HEK293 (cell line): ENCODE measurements around the gene EN2.

Experiments
- CTCF ChIA-PET: fragments of 350-600 bp; formaldehyde crosslinking; extraction: SDS; loops from one replicate; lab custom pipeline; 2021; ENCODE audit warnings: antibody characterized with exemption; lab: Yijun Ruan, JAX
- POLR2A ChIA-PET: fragments of 300-600 bp; formaldehyde crosslinking; extraction: SDS; loops from one replicate; lab custom pipeline; 2020; ENCODE audit warnings: antibody characterized with exemption, inconsistent platforms; lab: Yijun Ruan, JAX
- H3K27ac ChIP-seq: fragments of 200-500 bp; sonication (Bioruptor generic); 2 replicates; pipeline ENCODE4 v1.5.1; 2014; ENCODE audit warnings: low read depth, low read length, control low read depth, inconsistent platforms; ENCODE audit errors: extremely low read depth
- H3K36me3 ChIP-seq, 2 experiments: fragments of 200-500 bp in 1 of 2; sonication (Bioruptor generic) in 1 of 2; 1 replicate in 1 of 2; 2 replicates in 1 of 2; pipeline ENCODE4 v1.5.1; 2014 to 2017; ENCODE audit warnings: inconsistent platforms in 2 of 2, low read length in 2 of 2; ENCODE audit not compliant: control insufficient read depth in 2 of 2, insufficient read depth in 1 of 2
- H3K4me1 ChIP-seq: fragments of 200-500 bp; sonication (Bioruptor generic); 2 replicates; pipeline ENCODE4 v1.5.1; 2014; ENCODE audit warnings: mild to moderate bottlenecking, low read length, inconsistent platforms; ENCODE audit not compliant: control insufficient read depth, insufficient read depth
- H3K4me3 ChIP-seq: 2 replicates; pipeline ENCODE4 v1.5.1; 2011; ENCODE audit warnings: low read depth, mild to moderate bottlenecking, control low read depth, low read length, moderate library complexity
- H3K9me3 ChIP-seq: fragments of 200-500 bp; sonication (Bioruptor generic); 2 replicates; pipeline ENCODE4 v1.5.1; 2014; ENCODE audit warnings: low read depth, low read length, inconsistent platforms; ENCODE audit not compliant: control insufficient read depth, insufficient read depth
- AEBP2 ChIP-seq: fragments of 450-650 bp; formaldehyde crosslinking; IDR thresholded peaks from 2 replicates; pipeline ENCODE4 v1.5.1; 2016; ENCODE audit warnings: missing biosample characterization, missing genetic modification characterization, borderline replicate concordance
- CTCF ChIP-seq: fragments of 450-650 bp; formaldehyde crosslinking; IDR thresholded peaks from 2 replicates; pipeline ENCODE4 v1.5.1; 2016; ENCODE audit warnings: missing biosample characterization, missing genetic modification characterization
- INSM2 ChIP-seq: fragments of 450-650 bp; formaldehyde crosslinking; IDR thresholded peaks from 2 replicates; pipeline ENCODE4 v1.5.1; 2016; ENCODE audit warnings: missing biosample characterization, missing genetic modification characterization
- KLF9 ChIP-seq: fragments of 450-650 bp; formaldehyde crosslinking; IDR thresholded peaks from 2 replicates; pipeline ENCODE4 v1.5.1; 2016; ENCODE audit warnings: missing biosample characterization, missing genetic modification characterization, low read depth
- MZF1 ChIP-seq: fragments of 450-650 bp; formaldehyde crosslinking; IDR thresholded peaks from 2 replicates; pipeline ENCODE4 v1.5.1; 2017; ENCODE audit warnings: missing biosample characterization, missing genetic modification characterization, borderline replicate concordance
- PRDM1 ChIP-seq: fragments of 450-650 bp; formaldehyde crosslinking; IDR thresholded peaks from 2 replicates; pipeline ENCODE4; 2016; ENCODE audit warnings: missing biosample characterization, missing genetic modification characterization
- RBAK ChIP-seq: fragments of 450-650 bp; formaldehyde crosslinking; IDR thresholded peaks from 2 replicates; pipeline ENCODE4 v1.5.1; 2016; ENCODE audit warnings: missing biosample characterization, missing genetic modification characterization
- SCRT1 ChIP-seq: fragments of 450-650 bp; formaldehyde crosslinking; IDR thresholded peaks from 2 replicates; pipeline ENCODE4 v1.5.1; 2016; ENCODE audit warnings: missing biosample characterization, missing genetic modification characterization, borderline replicate concordance
- SP2 ChIP-seq: fragments of 450-650 bp; formaldehyde crosslinking; IDR thresholded peaks from 2 replicates; pipeline ENCODE4 v1.5.1; 2016; ENCODE audit warnings: missing biosample characterization, missing genetic modification characterization
- SP3 ChIP-seq: fragments of 450-650 bp; formaldehyde crosslinking; IDR thresholded peaks from 2 replicates; pipeline ENCODE4 v1.5.1; 2016; ENCODE audit warnings: missing biosample characterization, missing genetic modification characterization
- SP7 ChIP-seq: fragments of 450-650 bp; formaldehyde crosslinking; IDR thresholded peaks from 2 replicates; pipeline ENCODE4 v1.5.1; 2016; ENCODE audit warnings: missing biosample characterization, missing genetic modification characterization
- YY1 ChIP-seq: fragments of 450-650 bp; formaldehyde crosslinking; IDR thresholded peaks from 2 replicates; pipeline ENCODE4 v1.5.1; 2018; ENCODE audit warnings: missing biosample characterization, missing genetic modification characterization
- ZBTB17 ChIP-seq: fragments of 450-650 bp; formaldehyde crosslinking; IDR thresholded peaks from 2 replicates; pipeline ENCODE4 v1.5.1; 2016; ENCODE audit warnings: missing biosample characterization, missing genetic modification characterization
- ZEB2 ChIP-seq: fragments of 450-650 bp; formaldehyde crosslinking; IDR thresholded peaks from 2 replicates; pipeline ENCODE4 v1.5.1; 2016; ENCODE audit warnings: missing biosample characterization, missing genetic modification characterization
- ZNF10 ChIP-seq: fragments of 450-650 bp; formaldehyde crosslinking; IDR thresholded peaks from 2 replicates; pipeline ENCODE4 v1.5.1; 2017; ENCODE audit warnings: missing biosample characterization, missing genetic modification characterization
- ZNF335 ChIP-seq: fragments of 450-650 bp; formaldehyde crosslinking; conservative IDR thresholded peaks from 2 replicates; pipeline ENCODE4 v1.5.1; 2016; ENCODE audit warnings: missing biosample characterization, missing genetic modification characterization
- ZNF394 ChIP-seq: fragments of 450-650 bp; formaldehyde crosslinking; IDR thresholded peaks from 2 replicates; pipeline ENCODE4 v1.5.1; 2016; ENCODE audit warnings: missing biosample characterization, missing genetic modification characterization, mild to moderate bottlenecking, moderate library complexity, borderline replicate concordance
- ZNF501 ChIP-seq: fragments of 450-650 bp; formaldehyde crosslinking; IDR thresholded peaks from 2 replicates; pipeline ENCODE4 v1.5.1; 2016; ENCODE audit warnings: missing biosample characterization, missing genetic modification characterization
- ZNF660 ChIP-seq: fragments of 450-650 bp; IDR thresholded peaks from 2 replicates; pipeline ENCODE4 v1.5.1; 2018; ENCODE audit warnings: missing biosample characterization, mild to moderate bottlenecking, missing genetic modification characterization
- ZNF677 ChIP-seq: fragments of 450-650 bp; IDR thresholded peaks from 2 replicates; pipeline ENCODE4 v1.5.0; 2018; ENCODE audit warnings: missing biosample characterization, mild to moderate bottlenecking, missing genetic modification characterization, moderate library complexity
- ZNF747 ChIP-seq: fragments of 450-650 bp; formaldehyde crosslinking; IDR thresholded peaks from 2 replicates; pipeline ENCODE4 v1.5.1; 2016; ENCODE audit warnings: missing biosample characterization, missing genetic modification characterization
- ZNF76 ChIP-seq: fragments of 450-650 bp; formaldehyde crosslinking; IDR thresholded peaks from 2 replicates; pipeline ENCODE4; 2016; ENCODE audit warnings: low read depth, missing biosample characterization, missing genetic modification characterization, borderline replicate concordance
- ZSCAN23 ChIP-seq: fragments of 450-650 bp; formaldehyde crosslinking; IDR thresholded peaks from 2 replicates; pipeline ENCODE4 v1.5.1; 2016; ENCODE audit warnings: missing biosample characterization, missing genetic modification characterization
- ZXDB ChIP-seq: fragments of 450-650 bp; formaldehyde crosslinking; IDR thresholded peaks from 2 replicates; pipeline ENCODE4 v1.5.1; 2016; ENCODE audit warnings: missing biosample characterization, missing genetic modification characterization
- TF ChIP-seq, protein P1 (sequence below): fragments of 450-650 bp; formaldehyde crosslinking; IDR thresholded peaks from 2 replicates; pipeline ENCODE4 v1.5.1; 2016; ENCODE audit warnings: missing biosample characterization, missing genetic modification characterization
- TF ChIP-seq, protein P2 (sequence below): fragments of 450-650 bp; formaldehyde crosslinking; IDR thresholded peaks from 2 replicates; pipeline ENCODE4 v1.5.1; 2017; ENCODE audit warnings: missing biosample characterization, missing genetic modification characterization
- TF ChIP-seq, protein P3 (sequence below): fragments of 450-650 bp; IDR thresholded peaks from 2 replicates; pipeline ENCODE4 v1.5.1; 2018; ENCODE audit warnings: missing biosample characterization, mild to moderate bottlenecking, missing genetic modification characterization

EN2 gene

DNA sequence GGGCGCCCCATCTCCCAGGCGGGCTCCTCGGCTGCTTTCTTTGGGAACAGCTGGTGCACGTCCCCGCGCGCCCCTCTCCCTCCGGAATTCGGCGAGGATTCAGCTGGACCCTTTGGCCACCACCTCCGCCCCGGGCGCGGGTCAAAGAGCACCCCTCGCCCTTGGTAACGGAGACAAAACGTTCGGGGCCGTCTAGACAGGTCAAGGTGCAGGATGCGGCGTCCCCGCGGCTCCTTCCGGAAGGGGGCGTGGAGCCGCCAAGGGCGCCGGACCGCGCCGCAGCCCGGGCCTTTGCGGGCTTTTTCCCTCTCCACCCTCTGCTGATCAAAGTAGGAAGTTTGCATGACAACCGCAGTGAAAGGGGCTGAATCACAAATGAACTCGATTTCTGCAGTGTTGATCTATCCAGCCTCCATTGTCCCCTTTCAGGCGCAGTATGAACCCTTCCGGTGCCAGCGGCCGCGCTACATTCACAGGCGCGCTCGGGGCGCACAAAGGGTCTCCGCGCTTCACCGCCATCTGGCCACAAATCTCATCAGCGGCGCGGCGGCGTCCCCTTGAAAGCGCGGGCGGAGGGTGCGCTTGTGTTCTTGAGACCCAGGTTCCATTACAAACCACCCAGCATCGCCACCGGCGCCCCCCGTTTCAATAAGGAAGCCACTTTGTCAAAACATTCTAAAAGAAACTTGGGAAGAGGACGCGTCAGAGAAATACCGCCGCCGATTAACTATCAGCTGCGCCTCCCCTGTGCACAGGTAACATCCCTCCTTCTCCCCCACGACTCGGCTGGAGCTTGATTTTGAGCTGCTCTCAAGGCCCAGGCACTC, 52.0 kb downstream of the EN2 start:
- Histone ChIP-seq H3K27ac (0 out of 2 replicates have a peak overlapping the region, but pooled peaks have one; percentile 0), H3K4me1 (0 out of 2 replicates have a peak, but pooled peaks cover 2% of the 10 kb centered on the region), H3K4me3 (peak overlapping the region; percentile 61), H3K36me3 (no peaks in the 10 kb centered on the region), H3K9me3 (no peaks in the 10 kb centered on the region)
- POLR2A ChIA-PET = interaction anchor here (0.5 kb wide), 1 partner anchor 37 kb away, joined by 5 read pairs; no protein-coding TSS in a partner anchor
- CTCF ChIA-PET = interaction anchor here (0.8 to 1.1 kb wide), 2 partner anchors 10 to 24 kb away, joined by 3 read pairs; no protein-coding TSS in a partner anchor
- 0 out of 2 replicates have a peak, but pooled peaks have one; percentile 25 for TF ChIP-seq MZF1 (tag by site-specific recombination)
- TF ChIP-seq INSM2 (tag by site-specific recombination) = no peak
- TF ChIP-seq SP7 = peak; percentile 35; the same call in 1 of the 2 replicates
- TF ChIP-seq ZNF660 (tag by site-specific recombination) = 0 out of 2 replicates have a peak, but pooled peaks have one; percentile 15
- TF ChIP-seq ZXDB (tag by site-specific recombination) = peak; percentile 49
- TF ChIP-seq ZNF335 (tag by site-specific recombination) = peak; percentile 100
- TF ChIP-seq SP2 = peak; percentile 23; the same call in 1 of the 2 replicates
- peak; percentile 83 for TF ChIP-seq ZBTB17
- 0 out of 2 replicates have a peak, but pooled peaks have one; percentile 17 for TF ChIP-seq ZNF394 (tag by site-specific recombination)
- TF ChIP-seq, protein P1, sequence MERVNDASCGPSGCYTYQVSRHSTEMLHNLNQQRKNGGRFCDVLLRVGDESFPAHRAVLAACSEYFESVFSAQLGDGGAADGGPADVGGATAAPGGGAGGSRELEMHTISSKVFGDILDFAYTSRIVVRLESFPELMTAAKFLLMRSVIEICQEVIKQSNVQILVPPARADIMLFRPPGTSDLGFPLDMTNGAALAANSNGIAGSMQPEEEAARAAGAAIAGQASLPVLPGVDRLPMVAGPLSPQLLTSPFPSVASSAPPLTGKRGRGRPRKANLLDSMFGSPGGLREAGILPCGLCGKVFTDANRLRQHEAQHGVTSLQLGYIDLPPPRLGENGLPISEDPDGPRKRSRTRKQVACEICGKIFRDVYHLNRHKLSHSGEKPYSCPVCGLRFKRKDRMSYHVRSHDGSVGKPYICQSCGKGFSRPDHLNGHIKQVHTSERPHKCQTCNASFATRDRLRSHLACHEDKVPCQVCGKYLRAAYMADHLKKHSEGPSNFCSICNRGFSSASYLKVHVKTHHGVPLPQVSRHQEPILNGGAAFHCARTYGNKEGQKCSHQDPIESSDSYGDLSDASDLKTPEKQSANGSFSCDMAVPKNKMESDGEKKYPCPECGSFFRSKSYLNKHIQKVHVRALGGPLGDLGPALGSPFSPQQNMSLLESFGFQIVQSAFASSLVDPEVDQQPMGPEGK = peak; percentile 68; the same call in 1 of the 2 replicates
- TF ChIP-seq ZNF747 (tag by site-specific recombination) = no peak
- 0 out of 2 replicates have a peak, but pooled peaks have one; percentile 22 for TF ChIP-seq ZNF10
- TF ChIP-seq ZNF501 (tag by site-specific recombination) = no peak
- TF ChIP-seq, protein P2, sequence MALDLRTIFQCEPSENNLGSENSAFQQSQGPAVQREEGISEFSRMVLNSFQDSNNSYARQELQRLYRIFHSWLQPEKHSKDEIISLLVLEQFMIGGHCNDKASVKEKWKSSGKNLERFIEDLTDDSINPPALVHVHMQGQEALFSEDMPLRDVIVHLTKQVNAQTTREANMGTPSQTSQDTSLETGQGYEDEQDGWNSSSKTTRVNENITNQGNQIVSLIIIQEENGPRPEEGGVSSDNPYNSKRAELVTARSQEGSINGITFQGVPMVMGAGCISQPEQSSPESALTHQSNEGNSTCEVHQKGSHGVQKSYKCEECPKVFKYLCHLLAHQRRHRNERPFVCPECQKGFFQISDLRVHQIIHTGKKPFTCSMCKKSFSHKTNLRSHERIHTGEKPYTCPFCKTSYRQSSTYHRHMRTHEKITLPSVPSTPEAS = no peak
- TF ChIP-seq RBAK (tag by site-specific recombination) = no peak
- TF ChIP-seq SCRT1 = no peak
- peak; percentile 79 for TF ChIP-seq KLF9 (tag by site-specific recombination)
- TF ChIP-seq PRDM1 (tag by site-specific recombination) = peak; percentile 4
- TF ChIP-seq SP3 = peak; percentile 16
- 0 out of 2 replicates have a peak, but pooled peaks have one; percentile 52 for TF ChIP-seq ZEB2 (tag by site-specific recombination)
- no peak for TF ChIP-seq AEBP2 (tag by site-specific recombination)
- no peak for TF ChIP-seq ZSCAN23 (tag by site-specific recombination)
- TF ChIP-seq ZNF76 (tag by site-specific recombination) = 0 out of 2 replicates have a peak, but pooled peaks have one; percentile 13
- TF ChIP-seq ZNF677 (tag by site-specific recombination) = no peak
- TF ChIP-seq, protein P3, sequence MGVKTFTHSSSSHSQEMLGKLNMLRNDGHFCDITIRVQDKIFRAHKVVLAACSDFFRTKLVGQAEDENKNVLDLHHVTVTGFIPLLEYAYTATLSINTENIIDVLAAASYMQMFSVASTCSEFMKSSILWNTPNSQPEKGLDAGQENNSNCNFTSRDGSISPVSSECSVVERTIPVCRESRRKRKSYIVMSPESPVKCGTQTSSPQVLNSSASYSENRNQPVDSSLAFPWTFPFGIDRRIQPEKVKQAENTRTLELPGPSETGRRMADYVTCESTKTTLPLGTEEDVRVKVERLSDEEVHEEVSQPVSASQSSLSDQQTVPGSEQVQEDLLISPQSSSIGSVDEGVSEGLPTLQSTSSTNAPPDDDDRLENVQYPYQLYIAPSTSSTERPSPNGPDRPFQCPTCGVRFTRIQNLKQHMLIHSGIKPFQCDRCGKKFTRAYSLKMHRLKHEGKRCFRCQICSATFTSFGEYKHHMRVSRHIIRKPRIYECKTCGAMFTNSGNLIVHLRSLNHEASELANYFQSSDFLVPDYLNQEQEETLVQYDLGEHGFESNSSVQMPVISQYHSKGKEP (tag by site-specific recombination) = no peak
- no peak for TF ChIP-seq YY1 (tag by site-specific recombination)
- peak; percentile 86 for TF ChIP-seq CTCF
